GM12872 (cell line): ENCODE data around the gene HMGCR.

ENCODE experiments used
- CTCF ChIP-seq: IDR thresholded peaks from 3 replicates; pipeline ENCODE4 v1.5.1; 2011; ENCODE audit warnings: low read depth, mild to moderate bottlenecking, low read length, moderate library complexity; ENCODE audit not compliant: insufficient read depth

The HMGCR gene

GRCh38 chr5:75338408-75338807 is 1.4 kb downstream of the HMGCR start:
- TF ChIP-seq CTCF, result no peak

- no peak for TF ChIP-seq CTCF
Observed at GRCh38 chr5:75340714-75341478, 3.9 kb downstream of the HMGCR start.

GRCh38 chr5:75341934-75342333 is 4.9 kb downstream of the HMGCR start:
- TF ChIP-seq CTCF, result no peak

- TF ChIP-seq CTCF, result no peak
Observed at GRCh38 chr5:75342836-75343235, 5.8 kb downstream of the HMGCR start.

GRCh38 chr5:75348241-75348640 is 11.2 kb downstream of the HMGCR start:
- TF ChIP-seq CTCF, result no peak

- TF ChIP-seq CTCF, result no peak
Observed at GRCh38 chr5:75349663-75350062, 12.6 kb downstream of the HMGCR start.

- TF ChIP-seq CTCF, result no peak
Observed at GRCh38 chr5:75351139-75351926, 14.3 kb downstream of the HMGCR start.
